NCI-H526 (cell line): Measurements from ENCODE around the gene CATSPERZ.
A peak's percentile ranks its signal among the peaks of the same experiment; 100 is the strongest.
"Not testable (repeated sequence)": the region's sequence is repeated elsewhere in the genome, so short reads cannot be mapped to it uniquely, and the experiment has no call there.

Experiments used
- DNase-seq, 2 experiments: peaks; one replicate each; lab custom pipeline; 2025; lab: John Stamatoyannopoulos, UW

Gene CATSPERZ

GRCh38 chr11:64303109-64304031 is 3.2 kb downstream of the CATSPERZ start:
- DNase-seq: no peak

DNA sequence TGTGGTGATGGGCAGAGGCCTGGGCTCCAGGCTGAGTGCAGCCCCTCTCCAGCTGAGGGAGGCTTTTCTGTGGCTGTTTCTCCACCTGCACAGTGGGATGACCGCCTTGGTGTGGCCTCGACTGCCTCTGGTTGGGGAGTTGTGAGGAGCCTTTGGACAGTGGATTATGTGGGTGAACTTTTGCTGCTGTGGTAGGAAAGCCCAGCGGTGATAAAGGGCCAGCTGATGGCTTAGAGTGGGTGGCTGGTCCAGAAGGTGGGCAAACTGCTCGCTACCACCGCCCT is 3.8 kb downstream of the CATSPERZ start:
- no peak for DNase-seq

- peak; percentile 90 to 98 for DNase-seq
Measured at GRCh38 chr11:64304316-64305072, 4.3 kb downstream of the CATSPERZ start.

DNA sequence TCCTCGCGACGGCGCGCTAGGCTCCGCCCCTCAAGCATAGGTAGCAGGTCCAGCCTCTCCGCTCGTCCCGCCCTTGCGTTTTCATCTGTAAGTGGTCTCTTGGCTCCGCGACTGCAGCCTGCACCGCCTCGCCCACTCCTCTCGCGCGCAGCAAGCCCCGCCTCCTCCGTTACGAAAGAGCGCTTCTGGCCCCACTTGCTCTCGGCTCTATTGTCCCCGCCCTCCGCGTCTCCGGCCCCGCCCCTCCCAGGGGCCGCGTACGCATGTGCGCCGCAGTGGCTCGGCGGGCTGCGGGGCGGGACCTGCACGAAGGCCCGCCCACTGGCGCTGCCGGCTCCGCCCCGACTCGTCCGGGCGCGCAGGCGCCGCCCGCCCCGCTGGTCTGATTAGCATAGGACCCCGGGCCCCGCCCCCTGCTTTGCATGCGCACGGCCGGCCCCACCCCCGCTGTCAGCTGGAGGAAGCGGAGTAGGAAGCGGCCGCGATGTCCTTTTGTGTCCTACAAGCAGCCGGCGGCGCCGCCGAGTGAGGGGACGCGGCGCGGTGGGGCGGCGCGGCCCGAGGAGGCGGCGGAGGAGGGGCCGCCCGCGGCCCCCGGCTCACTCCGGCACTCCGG is 5.0 kb downstream of the CATSPERZ start, which contains the start of gene ESRRA:
Gene ESRRA (plus strand): TSS at position 450 of the 616 bp plus-strand sequence. CDS start 1,656 bp downstream, outside the sequence.
- peak; percentile 98 to 100 for DNase-seq

DNA sequence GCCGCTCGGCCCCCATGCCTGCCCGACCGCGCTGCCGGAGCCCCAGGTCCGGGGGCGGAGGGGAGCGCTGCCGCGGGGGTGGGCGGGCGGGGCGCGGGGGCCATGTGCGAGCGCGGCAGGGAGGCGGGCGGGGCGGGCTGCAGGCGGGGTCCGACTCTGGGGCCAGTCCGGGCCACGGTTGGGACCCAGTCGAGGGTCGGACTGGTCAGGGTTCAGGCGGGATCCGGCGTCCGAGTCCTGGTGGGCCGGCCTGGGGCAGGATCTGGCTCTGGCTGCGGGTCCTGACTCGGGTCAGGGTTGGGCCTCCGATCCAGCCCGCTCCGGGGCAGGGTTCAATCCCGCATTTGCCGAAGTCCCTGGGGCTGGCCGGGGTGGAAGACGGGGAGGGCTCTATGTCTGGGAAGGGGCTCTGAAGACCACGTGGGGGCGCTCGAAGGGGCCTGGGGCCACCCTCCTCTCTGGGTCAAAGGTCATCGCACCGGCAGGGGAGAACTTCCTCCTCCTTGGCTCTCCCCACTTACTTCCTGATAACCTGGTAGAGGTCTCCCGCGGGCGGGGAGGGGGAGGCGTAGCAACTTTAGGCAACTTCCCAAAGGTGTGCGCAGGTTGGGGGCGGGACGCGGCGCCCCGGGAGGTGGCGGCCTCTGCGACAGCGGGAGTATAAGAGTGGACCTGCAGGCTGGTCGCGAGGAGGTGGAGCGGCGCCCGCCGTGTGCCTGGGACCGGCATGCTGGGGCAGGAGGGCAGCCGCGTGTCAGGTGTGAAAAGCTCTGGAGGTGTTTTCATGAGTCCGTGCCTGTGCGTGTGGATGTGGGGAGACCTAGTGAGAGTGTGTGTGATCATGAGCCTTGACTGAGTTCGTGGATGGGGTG is 5.8 kb downstream of the CATSPERZ start:
- DNase-seq: peak; percentile 74 to 76

- DNase-seq: no peak
Measured at GRCh38 chr11:64306563-64306875, 6.4 kb downstream of the CATSPERZ start.

- peak in 1 of 2 experiments; percentile 30 for DNase-seq
Measured at GRCh38 chr11:64306876-64307622, 6.9 kb downstream of the CATSPERZ start.

GRCh38 chr11:64307795-64308194 is 7.6 kb downstream of the CATSPERZ start:
- not testable (repeated sequence) for DNase-seq

DNA sequence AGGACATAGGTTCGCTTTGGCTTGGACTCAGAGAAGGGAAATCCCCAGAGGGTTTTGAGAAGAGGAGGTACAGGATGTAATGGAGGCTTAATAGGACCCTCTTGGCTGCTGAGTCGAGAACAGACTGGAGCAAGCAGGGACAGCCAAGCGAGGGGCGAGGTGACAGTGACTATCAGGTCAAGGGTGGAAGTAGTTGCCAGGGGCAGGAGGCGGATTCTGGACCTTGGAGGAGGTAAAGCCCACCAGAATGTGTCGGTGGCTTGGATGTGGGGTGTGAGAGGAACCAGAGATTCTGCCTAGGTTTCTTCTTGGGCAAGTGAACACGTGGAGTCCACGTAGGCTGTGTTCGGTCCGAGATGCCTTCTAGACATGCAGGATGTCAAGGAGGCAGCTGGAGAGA is 12.8 kb downstream of the CATSPERZ start:
- DNase-seq: no peak

DNA sequence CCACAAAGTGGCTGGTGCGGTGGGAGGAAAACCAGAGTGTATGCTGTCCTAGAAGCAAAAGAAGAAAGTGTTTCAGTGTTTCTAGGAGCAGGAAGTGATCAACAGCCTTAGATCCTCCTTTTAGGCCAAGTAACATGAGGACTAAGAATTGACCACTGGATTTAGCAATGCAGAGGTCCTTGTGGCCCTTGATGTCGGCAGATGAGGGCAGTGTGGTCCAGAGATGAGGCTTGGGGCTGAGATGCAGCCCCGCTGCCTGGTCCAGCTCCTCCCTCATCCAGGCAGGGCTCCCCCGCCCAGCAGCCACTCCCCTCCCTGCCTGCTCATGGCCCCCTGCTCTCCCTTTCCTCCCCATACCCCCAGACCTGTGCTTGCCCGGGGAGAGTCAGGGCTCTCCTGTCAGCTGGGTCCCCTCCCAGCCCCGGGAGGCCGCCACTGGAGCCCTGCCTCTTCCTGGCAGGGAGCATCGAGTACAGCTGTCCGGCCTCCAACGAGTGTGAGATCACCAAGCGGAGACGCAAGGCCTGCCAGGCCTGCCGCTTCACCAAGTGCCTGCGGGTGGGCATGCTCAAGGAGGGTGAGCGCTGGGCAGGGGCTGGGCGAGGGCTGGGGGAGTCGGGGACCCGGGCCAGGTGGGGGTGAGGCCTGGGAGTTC is 13.5 kb downstream of the CATSPERZ start:
- DNase-seq: no peak

- DNase-seq: no peak
Measured at GRCh38 chr11:64314146-64314804, 14.1 kb downstream of the CATSPERZ start.

DNA sequence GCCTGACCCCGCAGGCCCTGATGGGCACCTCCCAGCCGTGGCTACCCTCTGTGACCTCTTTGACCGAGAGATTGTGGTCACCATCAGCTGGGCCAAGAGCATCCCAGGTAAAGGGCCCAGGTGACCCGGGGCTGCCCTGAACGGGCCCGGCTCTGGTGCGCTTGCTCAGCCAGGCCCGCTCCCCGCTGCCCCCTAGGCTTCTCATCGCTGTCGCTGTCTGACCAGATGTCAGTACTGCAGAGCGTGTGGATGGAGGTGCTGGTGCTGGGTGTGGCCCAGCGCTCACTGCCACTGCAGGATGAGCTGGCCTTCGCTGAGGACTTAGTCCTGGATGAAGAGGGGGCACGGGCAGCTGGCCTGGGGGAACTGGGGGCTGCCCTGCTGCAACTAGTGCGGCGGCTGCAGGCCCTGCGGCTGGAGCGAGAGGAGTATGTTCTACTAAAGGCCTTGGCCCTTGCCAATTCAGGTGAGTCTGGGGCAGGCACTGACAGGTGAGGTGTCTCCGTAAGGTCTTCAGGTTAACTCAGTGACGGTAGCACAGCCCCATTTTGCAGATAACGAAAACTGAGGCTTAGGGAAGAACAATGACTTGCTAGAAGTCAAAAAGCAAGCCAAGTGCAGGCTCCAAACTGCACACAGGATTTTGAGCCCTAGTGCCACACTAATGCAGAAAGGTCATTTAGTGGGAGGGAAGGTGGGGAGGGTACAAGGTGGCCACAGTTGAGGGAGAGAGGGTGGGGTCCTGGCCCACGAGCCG is 14.8 kb downstream of the CATSPERZ start:
- DNase-seq: no peak

DNA sequence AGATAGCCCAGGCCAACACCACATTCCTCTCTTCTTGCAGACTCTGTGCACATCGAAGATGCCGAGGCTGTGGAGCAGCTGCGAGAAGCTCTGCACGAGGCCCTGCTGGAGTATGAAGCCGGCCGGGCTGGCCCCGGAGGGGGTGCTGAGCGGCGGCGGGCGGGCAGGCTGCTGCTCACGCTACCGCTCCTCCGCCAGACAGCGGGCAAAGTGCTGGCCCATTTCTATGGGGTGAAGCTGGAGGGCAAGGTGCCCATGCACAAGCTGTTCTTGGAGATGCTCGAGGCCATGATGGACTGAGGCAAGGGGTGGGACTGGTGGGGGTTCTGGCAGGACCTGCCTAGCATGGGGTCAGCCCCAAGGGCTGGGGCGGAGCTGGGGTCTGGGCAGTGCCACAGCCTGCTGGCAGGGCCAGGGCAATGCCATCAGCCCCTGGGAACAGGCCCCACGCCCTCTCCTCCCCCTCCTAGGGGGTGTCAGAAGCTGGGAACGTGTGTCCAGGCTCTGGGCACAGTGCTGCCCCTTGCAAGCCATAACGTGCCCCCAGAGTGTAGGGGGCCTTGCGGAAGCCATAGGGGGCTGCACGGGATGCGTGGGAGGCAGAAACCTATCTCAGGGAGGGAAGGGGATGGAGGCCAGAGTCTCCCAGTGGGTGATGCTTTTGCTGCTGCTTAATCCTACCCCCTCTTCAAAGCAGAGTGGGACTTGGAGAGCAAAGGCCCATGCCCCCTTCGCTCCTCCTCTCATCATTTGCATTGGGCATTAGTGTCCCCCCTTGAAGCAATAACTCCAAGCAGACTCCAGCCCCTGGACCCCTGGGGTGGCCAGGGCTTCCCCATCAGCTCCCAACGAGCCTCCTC is 15.7 kb downstream of the CATSPERZ start:
- not testable (repeated sequence) for DNase-seq

GRCh38 chr11:64316672-64317324 is 16.6 kb downstream of the CATSPERZ start:
- DNase-seq: peak; percentile 52 to 62

GRCh38 chr11:64317325-64317960 is 17.3 kb downstream of the CATSPERZ start, which contains the start of gene TRMT112:
TRMT112 (minus strand) TSS chr11:64317559; CDS start chr11:64317526, 33 bp downstream.
- DNase-seq: peak; percentile 100

DNA sequence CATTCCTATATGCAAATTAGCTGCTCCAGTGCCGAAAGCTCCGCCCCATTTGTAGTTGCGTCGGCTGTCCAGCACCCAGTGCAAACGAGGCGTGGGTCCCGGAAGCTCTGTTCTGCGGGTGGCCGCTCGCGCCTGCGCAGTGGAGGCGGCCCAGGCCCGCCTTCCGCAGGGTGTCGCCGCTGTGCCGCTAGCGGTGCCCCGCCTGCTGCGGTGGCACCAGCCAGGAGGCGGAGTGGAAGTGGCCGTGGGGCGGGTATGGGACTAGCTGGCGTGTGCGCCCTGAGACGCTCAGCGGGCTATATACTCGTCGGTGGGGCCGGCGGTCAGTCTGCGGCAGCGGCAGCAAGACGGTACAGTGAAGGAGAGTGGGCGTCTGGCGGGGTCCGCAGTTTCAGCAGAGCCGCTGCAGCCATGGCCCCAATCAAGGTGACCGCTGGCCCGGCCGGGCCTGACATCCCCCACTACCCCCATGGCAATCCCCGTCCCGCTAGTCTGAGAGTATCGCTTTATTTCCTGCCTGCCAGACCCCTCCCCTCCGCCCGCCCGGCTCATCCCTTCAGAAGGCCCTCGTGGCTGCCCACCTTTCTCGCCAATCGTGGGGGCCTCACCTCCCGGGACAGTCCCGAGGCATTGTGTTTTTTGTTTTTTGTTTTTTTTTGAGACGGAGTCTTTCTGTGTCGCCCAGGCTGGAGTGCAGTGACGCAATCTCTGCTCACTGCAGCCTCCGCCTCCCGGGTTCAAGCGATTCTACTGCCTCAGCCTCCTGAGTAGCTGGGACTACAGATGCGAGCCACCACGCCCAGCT is 18.0 kb downstream of the CATSPERZ start, which contains the start of gene PRDX5:
Gene PRDX5 (plus strand): TSS at position 161 of the 805 bp plus-strand sequence. CDS start 95 bp downstream, at position 256.
- peak; percentile 98 to 99 for DNase-seq
